H1 (cell line): Measurements from ENCODE around the gene TCF4. TPM values are rescaled to one million over a fixed set of nuclear protein-coding genes. Genes with fewer than 3 reads are reported as not detected.

Source experiments
- CTCF ChIA-PET: fragments of 300-600 bp; sonication (Branson Sonifier 250); formaldehyde crosslinking; loops from one replicate; lab custom pipeline; 2021; ENCODE audit not compliant: partially characterized antibody; lab: Charles Lee
- POLR2A ChIA-PET: fragments of 300-600 bp; sonication (Branson Sonifier 250); formaldehyde crosslinking; loops from one replicate; lab custom pipeline; 2021; ENCODE audit warnings: inconsistent platforms; ENCODE audit not compliant: partially characterized antibody; lab: Charles Lee
- DNase-seq, 2 experiments: peaks; one replicate each; pipeline versions ENCODE4 v3.0.0 to v3.0.0-alpha.2; 2010 to 2022; ENCODE audit warnings: low spot score in 2 of 2, low read depth in 1 of 2, mixed read lengths in 1 of 2
- FAIRE-seq: peaks from 2 replicates; lab custom pipeline; 2011; peaks lifted over from hg19 to GRCh38; lab: Jason Lieb, UNC
- H2AFZ ChIP-seq: 2 replicates; pipeline ENCODE4 v1.8.1; 2012; ENCODE audit warnings: low read length, inconsistent platforms
- H2AK5ac ChIP-seq: 2 replicates; pipeline ENCODE4 v1.6.1; 2013; ENCODE audit warnings: low read depth, low read length
- H2BK120ac ChIP-seq: replicated peaks from 2 replicates; pipeline ENCODE3; 2013; ENCODE audit warnings: low read depth, low read length, inconsistent platforms
- H2BK12ac ChIP-seq: 2 replicates; pipeline ENCODE4 v1.6.1; 2013; ENCODE audit warnings: low read depth, low read length
- H2BK15ac ChIP-seq: 2 replicates; pipeline ENCODE4 v1.6.1; 2013; ENCODE audit warnings: low read length
- H2BK20ac ChIP-seq: 2 replicates; pipeline ENCODE4 v1.6.1; 2013; ENCODE audit warnings: low read length
- H2BK5ac ChIP-seq: 2 replicates; pipeline ENCODE4 v1.6.1; 2013; ENCODE audit warnings: low read depth, low read length
- H3K14ac ChIP-seq: 2 replicates; pipeline ENCODE4 v1.6.1; 2013; ENCODE audit warnings: inconsistent platforms; ENCODE audit not compliant: insufficient read length
- H3K18ac ChIP-seq: 2 replicates; pipeline ENCODE4 v1.6.1; 2013; ENCODE audit warnings: low read length; ENCODE audit errors: extremely low read depth
- H3K23ac ChIP-seq: 2 replicates; pipeline ENCODE4 v1.6.1; 2013; ENCODE audit warnings: inconsistent platforms; ENCODE audit not compliant: insufficient read length
- H3K23me2 ChIP-seq: 2 replicates; pipeline ENCODE4 v1.6.1; 2013; ENCODE audit warnings: low read depth, low read length
- H3K27ac ChIP-seq: 2 replicates; pipeline ENCODE4 v1.6.1; 2011; ENCODE audit warnings: low read depth, low read length, inconsistent platforms
- H3K27me3 ChIP-seq, 4 experiments: replicated peaks in 1 of 4; 1 replicate in 1 of 4; 2 replicates in 3 of 4; pipeline versions ENCODE4 v1.6.1 to v1.8.1; 2011 to 2013; ENCODE audit warnings: low read length in 3 of 4, mild to moderate bottlenecking in 3 of 4, inconsistent platforms in 2 of 4, mixed read lengths in 2 of 4, moderate library complexity in 1 of 4; ENCODE audit not compliant: control insufficient read depth in 3 of 4, insufficient read depth in 3 of 4; ENCODE audit errors: extremely low read depth in 1 of 4
- H3K36me3 ChIP-seq, 4 experiments: 2 replicates each; pipeline versions ENCODE4 v1.6.1 to v1.8.1; 2011 to 2013; ENCODE audit warnings: mild to moderate bottlenecking in 4 of 4, low read length in 3 of 4, moderate library complexity in 2 of 4, control low read depth in 1 of 4, inconsistent platforms in 1 of 4; ENCODE audit not compliant: insufficient read depth in 4 of 4, control insufficient read depth in 2 of 4
- H3K4ac ChIP-seq: replicated peaks from 2 replicates; pipeline ENCODE3; 2013; ENCODE audit warnings: low read length, low read depth, mixed read lengths, inconsistent platforms; ENCODE audit not compliant: insufficient read length
- H3K4me1 ChIP-seq, 4 experiments: replicated peaks in 1 of 4; 1 replicate in 1 of 4; 2 replicates in 3 of 4; pipeline versions ENCODE4 v1.6.1 to v1.8.1; 2011 to 2013; ENCODE audit warnings: low read length in 3 of 4, inconsistent platforms in 2 of 4, mixed read lengths in 1 of 4; ENCODE audit not compliant: insufficient read depth in 4 of 4, control insufficient read depth in 3 of 4
- H3K4me2 ChIP-seq, 2 experiments: 2 replicates each; pipeline versions ENCODE4 v1.6.1 to v1.8.1; 2011 to 2013; ENCODE audit warnings: low read depth in 2 of 2, low read length in 2 of 2, control low read depth in 1 of 2, inconsistent platforms in 1 of 2, mild to moderate bottlenecking in 1 of 2; ENCODE audit not compliant: insufficient read depth in 1 of 2
- H3K4me3 ChIP-seq, 4 experiments: fragments of 200-600, 300-600 bp in 1 of 4; sonication (generic), shearing (Covaris generic), sonication (Bioruptor Twin) in 1 of 4; 2 replicates each; pipeline versions ENCODE4 v1.5.1 to v1.8.1; 2011 to 2016; ENCODE audit warnings: low read length in 4 of 4, low read depth in 3 of 4, control low read depth in 2 of 4, inconsistent platforms in 2 of 4, mild to moderate bottlenecking in 2 of 4, mixed read lengths in 1 of 4, moderate library complexity in 1 of 4; ENCODE audit not compliant: insufficient read depth in 2 of 4; ENCODE audit errors: extremely low read depth in 1 of 4
- H3K56ac ChIP-seq: replicated peaks from 2 replicates; pipeline ENCODE3; 2013; ENCODE audit warnings: low read depth, mild to moderate bottlenecking, mixed read lengths, low read length, inconsistent platforms; ENCODE audit not compliant: insufficient read length
- H3K79me1 ChIP-seq: 2 replicates; pipeline ENCODE4 v1.6.1; 2013; ENCODE audit warnings: low read depth, low read length, control low read depth
- H3K79me2 ChIP-seq, 2 experiments: 2 replicates each; pipeline versions ENCODE4 v1.6.1 to v1.8.1; 2012 to 2013; ENCODE audit warnings: low read length in 2 of 2, mild to moderate bottlenecking in 2 of 2, inconsistent platforms in 1 of 2; ENCODE audit not compliant: insufficient read depth in 2 of 2, control insufficient read depth in 1 of 2
- H3K9ac ChIP-seq, 4 experiments: replicated peaks in 1 of 4; 1 replicate in 1 of 4; 2 replicates in 3 of 4; pipeline versions ENCODE4 v1.6.1 to v1.8.1; 2011 to 2013; ENCODE audit warnings: low read depth in 3 of 4, low read length in 3 of 4, control low read depth in 2 of 4, mild to moderate bottlenecking in 2 of 4, moderate library complexity in 2 of 4, inconsistent platforms in 1 of 4; ENCODE audit errors: extremely low read depth in 1 of 4
- H3K9me3 ChIP-seq, 2 experiments: 2 replicates each; pipeline versions ENCODE4 v1.6.1 to v1.8.1; 2012 to 2013; ENCODE audit warnings: mild to moderate bottlenecking in 2 of 2, moderate library complexity in 2 of 2, control low read depth in 1 of 2, inconsistent platforms in 1 of 2, low read depth in 1 of 2, low read length in 1 of 2, mixed read lengths in 1 of 2; ENCODE audit not compliant: insufficient read depth in 2 of 2
- H4K20me1 ChIP-seq, 2 experiments: replicated peaks in 1 of 2; 2 replicates each; pipeline versions ENCODE3 to v1.8.1; 2011 to 2013; ENCODE audit warnings: inconsistent platforms in 2 of 2, low read length in 2 of 2, mild to moderate bottlenecking in 1 of 2; ENCODE audit not compliant: insufficient read depth in 2 of 2, control insufficient read depth in 1 of 2
- H4K5ac ChIP-seq: 2 replicates; pipeline ENCODE4 v1.6.1; 2013; ENCODE audit warnings: low read length, low read depth, mixed read lengths, inconsistent platforms; ENCODE audit not compliant: insufficient read length
- H4K8ac ChIP-seq: 2 replicates; pipeline ENCODE4 v1.8.0; 2013; ENCODE audit warnings: mild to moderate bottlenecking, moderate library complexity, low read length, inconsistent platforms; ENCODE audit not compliant: insufficient read depth; ENCODE audit errors: extremely low read depth
- H4K91ac ChIP-seq: replicated peaks from 2 replicates; pipeline ENCODE3; 2013; ENCODE audit warnings: low read length, mixed read lengths, inconsistent platforms; ENCODE audit not compliant: insufficient read length
- CEBPB ChIP-seq: IDR thresholded peaks from 2 replicates; pipeline ENCODE4 v1.6.1; 2012; ENCODE audit warnings: low read depth, low read length
- CREB1 ChIP-seq: IDR thresholded peaks from 2 replicates; pipeline ENCODE4 v1.6.1; 2012; ENCODE audit warnings: inconsistent platforms
- KDM5A ChIP-seq: fragments of 200-600 bp; IDR thresholded peaks from 2 replicates; pipeline ENCODE4 v1.7.1; 2012; ENCODE audit warnings: mild to moderate bottlenecking, low read length, inconsistent platforms, mixed read lengths
- NRF1 ChIP-seq: IDR thresholded peaks from 2 replicates; pipeline ENCODE4 v1.6.1; 2011; ENCODE audit warnings: mild to moderate bottlenecking, low read depth, low read length, improper control_type of control experiment
- RAD21 ChIP-seq, 2 experiments: IDR thresholded peaks in 1 of 2; conservative IDR thresholded peaks in 1 of 2; 2 replicates each; pipeline ENCODE4 v1.6.1; 2011; ENCODE audit warnings: low read depth in 2 of 2, low read length in 2 of 2, improper control_type of control experiment in 1 of 2, inconsistent platforms in 1 of 2, mild to moderate bottlenecking in 1 of 2, moderate library complexity in 1 of 2
- RXRA ChIP-seq: IDR thresholded peaks from 2 replicates; pipeline ENCODE4 v1.6.1; 2011; ENCODE audit warnings: low read depth, mild to moderate bottlenecking, low read length, moderate library complexity; ENCODE audit not compliant: insufficient read depth
- SRF ChIP-seq: IDR thresholded peaks from 2 replicates; pipeline ENCODE4 v1.6.1; 2011; ENCODE audit warnings: mild to moderate bottlenecking, low read depth, low read length, moderate library complexity
- TAF1 ChIP-seq: IDR thresholded peaks from 2 replicates; pipeline ENCODE4 v1.6.1; 2011; ENCODE audit warnings: mild to moderate bottlenecking, low read depth, low read length
- TAF7 ChIP-seq: optimal IDR thresholded peaks from 2 replicates; pipeline ENCODE3; 2011; ENCODE audit warnings: low read depth, mild to moderate bottlenecking, inconsistent platforms, low read length, moderate library complexity, borderline replicate concordance
- TEAD4 ChIP-seq: IDR thresholded peaks from 2 replicates; pipeline ENCODE4 v1.6.1; 2012; ENCODE audit warnings: low read depth, low read length, inconsistent platforms, mixed read lengths
- WGBS, 2 experiments: shearing (Covaris generic) in 1 of 2; methylation state at CpG; one replicate each; pipeline versions ENCODE4 v1.1.6 to v1.1.7; 2013 to 2015; ENCODE audit warnings: low lambda C conversion rate in 2 of 2, mixed read lengths in 2 of 2, inconsistent platforms in 1 of 2, low coverage in 1 of 2, missing lambda C conversion rate in 1 of 2; ENCODE audit not compliant: insufficient replicate concordance in 2 of 2, insufficient coverage in 1 of 2, insufficient read length in 1 of 2; ENCODE audit errors: extremely low coverage in 1 of 2, missing lambda C conversion rate in 1 of 2; 5-methylcytosine and 5-hydroxymethylcytosine counted together
- polyA plus RNA-seq, 7 experiments: library from polyadenylated mRNA; depleted of rRNA in 3 of 7; stranded (reverse) in 5 of 7; unstranded in 2 of 7; fragments of >200 nt in 5 of 7; fragments of 200-250 nt in 2 of 7; gene quantifications; 1 replicate in 5 of 7; 2 replicates in 1 of 7; 4 replicates in 1 of 7; pipeline versions ENCODE4 v1.2.1 to v1.2.3, GENCODE V29; 2011 to 2013; ENCODE audit warnings: missing spikeins in 2 of 7, mixed read lengths in 2 of 7
- total RNA-seq: library from RNA; stranded (reverse); fragmentation: NEBNext Ultra II Directional; extraction: Animal tissue kit (Norgen Biotek cat#: 25700); gene quantifications from 2 replicates; pipeline ENCODE4 v1.2.1, GENCODE V29; 2021
- TF ChIP-seq, protein P1 (sequence below): IDR thresholded peaks from 2 replicates; pipeline ENCODE4 v1.6.1; 2011; ENCODE audit warnings: low read depth, mild to moderate bottlenecking, low read length; ENCODE audit not compliant: insufficient read depth
- TF ChIP-seq, protein P2 (sequence below): IDR thresholded peaks from 2 replicates; pipeline ENCODE4 v1.6.1; 2012; ENCODE audit warnings: low read length, inconsistent platforms

TCF4 gene
- total and polyA plus RNA-seq, 2 of the 8 experiments (the other 6 are each of a cell fraction or from before 2014, with no cell fraction given): 59.3 to 118 TPM

DNA sequence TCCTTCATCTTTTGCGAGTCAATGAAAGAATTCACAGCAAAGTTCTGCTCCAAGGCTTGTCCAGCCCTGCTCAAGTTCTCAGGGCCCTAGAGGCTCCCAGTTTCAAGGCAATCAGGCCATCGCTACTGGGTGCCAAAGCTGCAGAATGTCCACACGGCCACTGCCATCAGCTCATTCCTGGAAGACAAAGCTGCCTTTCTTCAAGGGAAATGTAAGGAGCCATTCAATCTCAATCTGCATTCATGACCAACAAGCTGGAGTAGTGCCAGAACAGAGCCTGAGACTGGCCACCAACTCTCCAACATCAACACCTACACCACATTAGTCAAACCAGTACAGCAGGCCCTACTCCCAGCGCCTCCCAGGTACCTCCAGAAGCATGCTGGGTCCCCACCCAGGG lies 202.2 kb downstream of the TCF4 start:
- H3K23ac ChIP-seq: no peak overlapping the region
- H2BK5ac ChIP-seq: no peak overlapping the region
- no peak overlapping the region for H2BK120ac ChIP-seq
- no peak overlapping the region for H2AK5ac ChIP-seq
- H3K79me1 ChIP-seq: peaks cover 18% of the 10 kb centered on the region
- no peak overlapping the region for H2BK15ac ChIP-seq
- H4K91ac ChIP-seq: no peak overlapping the region
- no peak for FAIRE-seq
- no peak overlapping the region for H4K8ac ChIP-seq
- no peak overlapping the region for H3K4me2 ChIP-seq
- no peak overlapping the region for H3K4me3 ChIP-seq
- H3K27ac ChIP-seq: no peak overlapping the region; the same call in 1 of the 2 replicates
- no peak overlapping the region for H4K5ac ChIP-seq
- ChIA-PET CTCF (interaction anchor here (0.8 to 5.0 kb wide), 5 partner anchors 8 to 44 kb away, joined by 4 to 37 read pairs (median 5); no protein-coding TSS in a partner anchor), POLR2A (interaction anchor here (1.6 kb wide), 1 partner anchor 9 kb away, joined by 3 read pairs; no protein-coding TSS in a partner anchor)
- H3K23me2 ChIP-seq: no peaks in the 10 kb centered on the region
- 0 out of 4 replicates have a peak, but pooled peaks cover 2 to 7% of the 10 kb centered on the region in 2 experiments for H3K9me3 ChIP-seq
- H2BK20ac ChIP-seq: no peak overlapping the region
- no peak overlapping the region for H3K4ac ChIP-seq
- H3K14ac ChIP-seq: no peak overlapping the region
- H3K56ac ChIP-seq: no peak overlapping the region
- H3K27me3 ChIP-seq: no peaks in the 10 kb centered on the region
- no peak for DNase-seq
- peaks cover 0 to 79% of the 10 kb centered on the region in 2 experiments; a peak in 3 of 4 replicates for H3K79me2 ChIP-seq
- H2AFZ ChIP-seq: no peak overlapping the region
- H3K4me1 ChIP-seq: peaks cover 0 to 2% (median 0%) of the 10 kb centered on the region in 4 experiments; a peak in 3 of 7 replicates
- H2BK12ac ChIP-seq: no peak overlapping the region
- H3K9ac ChIP-seq: no peak overlapping the region
- H3K36me3 ChIP-seq: peaks cover 0 to 11% (median 2%) of the 10 kb centered on the region in 4 experiments; a peak in 2 of 8 replicates
- peaks cover 0 to 2% of the 10 kb centered on the region in 2 experiments for H4K20me1 ChIP-seq
- no peak overlapping the region for H3K18ac ChIP-seq
- WGBS, 2 experiments: 90% methylated on average over 4 of the region's 4 CpGs; no CpG with 5 or more reads in 1 of the 2 experiments
- no peak for TF ChIP-seq CEBPB
- no peak for TF ChIP-seq RXRA
- TF ChIP-seq CREB1: no peak
- TF ChIP-seq SRF: no peak
- TF ChIP-seq, protein P1, sequence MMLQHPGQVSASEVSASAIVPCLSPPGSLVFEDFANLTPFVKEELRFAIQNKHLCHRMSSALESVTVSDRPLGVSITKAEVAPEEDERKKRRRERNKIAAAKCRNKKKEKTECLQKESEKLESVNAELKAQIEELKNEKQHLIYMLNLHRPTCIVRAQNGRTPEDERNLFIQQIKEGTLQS: no peak
- no peak for TF ChIP-seq TEAD4
- TF ChIP-seq RAD21 (IDR thresholded peaks at IDR 0.05 in 1 of 2, conservative IDR thresholded peaks at IDR 0.05 in 1 of 2; ENCODE audit: low read depth in 2 of 2, low read length in 2 of 2): no peak
- TF ChIP-seq, protein P2, sequence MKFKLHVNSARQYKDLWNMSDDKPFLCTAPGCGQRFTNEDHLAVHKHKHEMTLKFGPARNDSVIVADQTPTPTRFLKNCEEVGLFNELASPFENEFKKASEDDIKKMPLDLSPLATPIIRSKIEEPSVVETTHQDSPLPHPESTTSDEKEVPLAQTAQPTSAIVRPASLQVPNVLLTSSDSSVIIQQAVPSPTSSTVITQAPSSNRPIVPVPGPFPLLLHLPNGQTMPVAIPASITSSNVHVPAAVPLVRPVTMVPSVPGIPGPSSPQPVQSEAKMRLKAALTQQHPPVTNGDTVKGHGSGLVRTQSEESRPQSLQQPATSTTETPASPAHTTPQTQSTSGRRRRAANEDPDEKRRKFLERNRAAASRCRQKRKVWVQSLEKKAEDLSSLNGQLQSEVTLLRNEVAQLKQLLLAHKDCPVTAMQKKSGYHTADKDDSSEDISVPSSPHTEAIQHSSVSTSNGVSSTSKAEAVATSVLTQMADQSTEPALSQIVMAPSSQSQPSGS: no peak
- no peak for TF ChIP-seq TAF7
- TF ChIP-seq NRF1: no peak
- no peak for TF ChIP-seq TAF1
- no peak for TF ChIP-seq KDM5A
